Measurements from ENCODE around the gene ANKRD28. TPM values are rescaled to one million over a fixed set of nuclear protein-coding genes. Genes with fewer than 3 reads are reported as not detected.

The ANKRD28 gene
- total and polyA plus RNA-seq, 2 of the 8 experiments (the other 6 are each of a cell fraction or from before 2014, with no cell fraction given), result 39.1 to 61.7 TPM

DNA sequence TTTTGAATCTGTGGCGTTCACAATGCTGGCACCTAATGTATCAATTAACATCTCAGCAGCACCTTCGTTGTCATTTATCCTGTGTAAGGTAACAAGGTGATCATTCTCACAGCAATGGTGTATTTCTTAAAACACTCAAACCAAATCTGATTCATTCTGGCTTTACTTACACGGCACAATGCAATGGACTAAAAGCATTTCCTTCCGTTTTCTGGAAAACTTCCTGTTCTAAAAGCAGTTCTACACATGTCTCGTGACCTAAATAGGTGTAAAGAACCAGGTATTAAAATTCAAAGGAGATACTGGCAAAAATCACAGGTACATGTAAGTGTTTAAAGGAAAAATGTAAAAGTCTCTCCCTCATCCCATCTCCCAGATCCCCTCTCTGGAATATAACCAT, 118.5 kb downstream of the ANKRD28 start:
- Histone ChIP-seq H4K91ac (replicated peaks; ENCODE audit: insufficient read length, low read length) (no peak overlapping the region), H3K18ac (ENCODE audit: extremely low read depth, low read length) (no peak overlapping the region), H4K20me1 (replicated peaks in 1 of 2; ENCODE audit: control insufficient read depth in 1 of 2, insufficient read depth in 2 of 2, low read length in 2 of 2) (no peaks in the 10 kb centered on the region), H2BK120ac (replicated peaks; ENCODE audit: low read depth, low read length) (no peak overlapping the region), H2AFZ (ENCODE audit: low read length) (no peak overlapping the region), H3K79me1 (ENCODE audit: low read depth, low read length) (no peaks in the 10 kb centered on the region), H3K9ac (replicated peaks in 1 of 4; ENCODE audit: extremely low read depth in 1 of 4, low read depth in 3 of 4, low read length in 3 of 4) (no peak overlapping the region), H4K8ac (ENCODE audit: extremely low read depth, insufficient read depth, low read length) (no peak overlapping the region), H3K14ac (ENCODE audit: insufficient read length) (no peak overlapping the region), H2BK15ac (ENCODE audit: low read length) (no peak overlapping the region), H3K27ac (ENCODE audit: low read depth, low read length) (no peak overlapping the region), H3K9me3 (ENCODE audit: insufficient read depth in 2 of 2, low read depth in 1 of 2, low read length in 1 of 2) (no peaks in the 10 kb centered on the region), H3K79me2 (ENCODE audit: control insufficient read depth in 1 of 2, insufficient read depth in 2 of 2, low read length in 2 of 2) (no peaks in the 10 kb centered on the region), H4K5ac (ENCODE audit: insufficient read length, low read depth, low read length) (no peak overlapping the region), H3K4me2 (ENCODE audit: insufficient read depth in 1 of 2, low read depth in 2 of 2, low read length in 2 of 2) (no peak overlapping the region), H3K4ac (replicated peaks; ENCODE audit: insufficient read length, low read depth, low read length) (no peak overlapping the region), H3K23me2 (ENCODE audit: low read depth, low read length) (no peaks in the 10 kb centered on the region), H3K36me3 (ENCODE audit: control insufficient read depth in 2 of 4, insufficient read depth in 4 of 4, low read length in 3 of 4) (peaks cover 0 to 49% (median 30%) of the 10 kb centered on the region in 4 experiments; a peak in 7 of 8 replicates), H2BK12ac (ENCODE audit: low read depth, low read length) (no peak overlapping the region), H2AK5ac (ENCODE audit: low read depth, low read length) (no peak overlapping the region), H3K27me3 (replicated peaks in 1 of 4; ENCODE audit: control insufficient read depth in 3 of 4, extremely low read depth in 1 of 4, insufficient read depth in 3 of 4, low read length in 3 of 4) (peaks cover 0 to 1% (median 0%) of the 10 kb centered on the region in 4 experiments; a peak in 1 of 7 replicates), H3K4me3 (ENCODE audit: extremely low read depth in 1 of 4, insufficient read depth in 2 of 4, low read depth in 3 of 4, low read length in 4 of 4) (no peak overlapping the region), H3K4me1 (replicated peaks in 1 of 4; ENCODE audit: control insufficient read depth in 3 of 4, insufficient read depth in 4 of 4, low read length in 3 of 4) (no peaks in the 10 kb centered on the region), H3K56ac (replicated peaks; ENCODE audit: insufficient read length, low read depth, low read length) (no peak overlapping the region), H2BK5ac (ENCODE audit: low read depth, low read length) (no peak overlapping the region), H3K23ac (ENCODE audit: insufficient read length) (no peak overlapping the region), H2BK20ac (ENCODE audit: low read length) (no peak overlapping the region)
- DNase-seq (ENCODE audit: low read depth in 1 of 2, low spot score in 2 of 2), result no peak
- ChIA-PET CTCF (ENCODE audit: partially characterized antibody) (no interaction called here), POLR2A (ENCODE audit: partially characterized antibody) (no interaction called here)
- WGBS, 2 experiments (ENCODE audit: extremely low coverage in 1 of 2, insufficient coverage in 1 of 2, insufficient read length in 1 of 2, insufficient replicate concordance in 2 of 2, low coverage in 1 of 2, low lambda C conversion rate in 2 of 2, missing lambda C conversion rate in 1 of 2), result 89% methylated on average over 5 of the region's 5 CpGs; no CpG with 5 or more reads in 1 of the 2 experiments
- FAIRE-seq, result no peak
- TF ChIP-seq HDAC6 (IDR thresholded peaks at IDR 0.05; ENCODE audit: low read depth, low read length) (no peak), RXRA (IDR thresholded peaks at IDR 0.05; ENCODE audit: insufficient read depth, low read depth, low read length) (no peak), MAX (IDR thresholded peaks at IDR 0.05) (no peak)
